NCI-H2196 (cell line): Measurements from ENCODE around the gene ITGA1.
"Not testable (repeated sequence)": the region's sequence is repeated elsewhere in the genome, so short reads cannot be mapped to it uniquely, and the experiment has no call there.

Experiments
- DNase-seq: peaks from one replicate; lab custom pipeline; 2025; ENCODE audit not compliant: unreplicated experiment; lab: John Stamatoyannopoulos, UW

Gene ITGA1

GRCh38 chr5:52947851-52948250 lies 160.1 kb downstream of the ITGA1 start:
- DNase-seq, result no peak

- DNase-seq, result peak; percentile 27
Measured at GRCh38 chr5:52948418-52949076, 160.8 kb downstream of the ITGA1 start.

- no peak for DNase-seq
Measured at GRCh38 chr5:52950686-52951085, 163.0 kb downstream of the ITGA1 start.

- DNase-seq, result no peak
Measured at GRCh38 chr5:52952483-52952882, 164.8 kb downstream of the ITGA1 start.

GRCh38 chr5:52956014-52956413 lies 168.3 kb downstream of the ITGA1 start:
- DNase-seq, result no peak

GRCh38 chr5:52956915-52957747 lies 169.4 kb downstream of the ITGA1 start:
- DNase-seq, result no peak

GRCh38 chr5:52961274-52961681 lies 173.6 kb downstream of the ITGA1 start:
- no peak for DNase-seq

- no peak for DNase-seq
Measured at GRCh38 chr5:52963636-52964035, 175.9 kb downstream of the ITGA1 start.

GRCh38 chr5:52964138-52964537 lies 176.4 kb downstream of the ITGA1 start:
- DNase-seq, result no peak

- DNase-seq, result not testable (repeated sequence)
Measured at GRCh38 chr5:52976157-52976556, 188.4 kb downstream of the ITGA1 start.

GRCh38 chr5:52977264-52977897 lies 189.7 kb downstream of the ITGA1 start:
- DNase-seq, result no peak

- no peak for DNase-seq
Measured at GRCh38 chr5:52981507-52981906, 193.8 kb downstream of the ITGA1 start.

- DNase-seq, result no peak
Measured at GRCh38 chr5:52983731-52984636, 196.3 kb downstream of the ITGA1 start.

- DNase-seq, result no peak
Measured at GRCh38 chr5:52985306-52985705, 197.6 kb downstream of the ITGA1 start.

- DNase-seq, result no peak
Measured at GRCh38 chr5:52987711-52988331, 200.1 kb downstream of the ITGA1 start.

GRCh38 chr5:52988335-52989024 lies 200.8 kb downstream of the ITGA1 start:
- DNase-seq, result no peak

GRCh38 chr5:52989025-52989780 lies 201.5 kb downstream of the ITGA1 start, which contains the start of gene ITGA2:
TSS of gene ITGA2 (plus strand) at chr5:52989352. CDS start at chr5:52989469, 117 bp downstream.
- DNase-seq, result no peak

- DNase-seq, result no peak
Measured at GRCh38 chr5:52989781-52990527, 202.2 kb downstream of the ITGA1 start.
